ENCODE results near the gene GGT6.

DNA sequence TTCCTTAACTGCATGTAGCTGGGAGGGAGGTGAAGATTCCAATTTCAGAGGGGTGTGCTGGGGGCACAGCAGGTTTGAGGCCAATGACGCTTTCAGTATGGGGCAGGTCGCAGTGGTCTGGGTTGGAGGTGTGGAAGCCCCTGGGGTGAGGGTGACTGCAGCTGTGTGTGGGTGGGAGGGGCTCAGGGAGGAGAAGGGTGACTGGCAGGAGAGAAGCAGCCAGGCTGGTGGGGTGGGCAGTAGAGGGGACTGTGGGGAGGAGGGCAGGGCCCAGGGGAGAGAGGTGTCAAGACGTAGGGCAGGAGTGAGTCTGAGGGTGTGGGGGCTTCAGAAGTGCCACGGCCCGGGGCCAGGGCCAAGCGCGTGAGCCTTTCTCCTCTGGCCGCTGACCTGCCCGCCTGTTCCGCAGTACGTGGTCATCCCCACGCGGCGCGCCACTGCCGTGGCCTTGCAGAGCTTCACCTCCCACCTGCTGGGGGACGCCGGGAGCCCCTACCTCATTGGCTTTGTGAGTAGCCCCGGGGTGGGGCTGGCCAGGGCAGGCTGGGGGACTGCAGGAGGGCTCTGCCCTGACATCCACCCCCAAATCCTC lies 24.6 kb downstream of the GGT6 start:
- TF ChIP-seq CTCF (IDR thresholded peaks at IDR 0.05) (no peak), POLR2A (IDR thresholded peaks at IDR 0.05) (no peak)

All from Peyer's patch (tissue), 4 donors.